ENCODE results near the gene YJEFN3. TPM values are rescaled to one million over a fixed set of nuclear protein-coding genes. Genes with fewer than 3 reads are reported as not detected.

YJEFN3 gene
- total RNA-seq, 1 experiment from 2014 or later: 16.6 TPM

DNA sequence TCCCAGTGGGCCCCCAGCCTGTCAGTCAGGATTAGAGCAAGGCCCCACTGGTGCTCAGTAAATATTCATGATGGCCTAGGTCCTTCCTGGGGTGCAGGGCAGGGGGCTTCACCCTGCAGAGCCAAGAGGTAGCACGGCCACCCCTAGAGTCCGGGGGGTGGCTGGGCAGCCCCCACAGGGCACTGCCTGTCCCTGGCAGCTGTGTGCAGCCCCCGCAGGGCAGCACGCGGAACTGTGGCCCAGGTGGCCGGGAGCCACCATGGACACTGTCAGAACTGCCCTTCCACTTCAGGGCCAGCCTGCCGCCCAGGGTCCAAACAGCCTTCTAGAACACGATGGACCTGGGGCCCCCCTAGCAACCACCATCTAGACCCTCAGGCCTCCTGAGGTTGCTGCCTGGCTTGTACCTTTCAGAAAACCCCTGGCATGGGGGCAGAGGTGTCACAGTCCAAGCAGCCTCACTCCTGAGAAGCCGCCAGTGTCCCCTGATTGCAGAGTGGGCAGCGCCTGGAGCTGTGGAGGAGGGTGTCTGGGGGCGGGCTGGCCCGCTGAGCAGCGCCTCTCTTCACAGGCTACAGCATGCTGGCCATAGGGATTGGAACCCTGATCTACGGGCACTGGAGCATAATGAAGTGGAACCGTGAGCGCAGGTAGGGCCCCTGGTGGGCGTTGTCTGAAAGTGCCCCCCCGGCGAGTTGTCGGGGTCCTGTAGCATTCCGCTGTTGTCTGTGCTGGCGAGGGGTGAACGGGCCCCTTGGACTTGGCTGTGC is 2.9 kb upstream of the YJEFN3 start:
- TF ChIP-seq, protein P1, sequence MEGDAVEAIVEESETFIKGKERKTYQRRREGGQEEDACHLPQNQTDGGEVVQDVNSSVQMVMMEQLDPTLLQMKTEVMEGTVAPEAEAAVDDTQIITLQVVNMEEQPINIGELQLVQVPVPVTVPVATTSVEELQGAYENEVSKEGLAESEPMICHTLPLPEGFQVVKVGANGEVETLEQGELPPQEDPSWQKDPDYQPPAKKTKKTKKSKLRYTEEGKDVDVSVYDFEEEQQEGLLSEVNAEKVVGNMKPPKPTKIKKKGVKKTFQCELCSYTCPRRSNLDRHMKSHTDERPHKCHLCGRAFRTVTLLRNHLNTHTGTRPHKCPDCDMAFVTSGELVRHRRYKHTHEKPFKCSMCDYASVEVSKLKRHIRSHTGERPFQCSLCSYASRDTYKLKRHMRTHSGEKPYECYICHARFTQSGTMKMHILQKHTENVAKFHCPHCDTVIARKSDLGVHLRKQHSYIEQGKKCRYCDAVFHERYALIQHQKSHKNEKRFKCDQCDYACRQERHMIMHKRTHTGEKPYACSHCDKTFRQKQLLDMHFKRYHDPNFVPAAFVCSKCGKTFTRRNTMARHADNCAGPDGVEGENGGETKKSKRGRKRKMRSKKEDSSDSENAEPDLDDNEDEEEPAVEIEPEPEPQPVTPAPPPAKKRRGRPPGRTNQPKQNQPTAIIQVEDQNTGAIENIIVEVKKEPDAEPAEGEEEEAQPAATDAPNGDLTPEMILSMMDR (conservative IDR thresholded peaks at IDR 0.05): no peak; the same call in 2 of the 3 replicates
- Histone ChIP-seq H3K27ac (ENCODE audit: insufficient read length, low read depth, low read length) (no peak overlapping the region), H2AK5ac (ENCODE audit: insufficient read length, low read length) (no peak overlapping the region), H3K4me1 (ENCODE audit: insufficient read depth, low read length) (no peaks in the 10 kb centered on the region), H4K20me1 (ENCODE audit: control insufficient read depth, insufficient read depth, insufficient read length) (peaks cover 3% of the 10 kb centered on the region), H4K91ac (ENCODE audit: insufficient read length, low read depth, low read length) (no peak overlapping the region), H3K23me2 (ENCODE audit: insufficient read length, low read depth, low read length, poor library complexity, severe bottlenecking) (no peaks in the 10 kb centered on the region), H3K4me2 (ENCODE audit: insufficient read depth, insufficient read length, low read length) (no peak overlapping the region), H2BK20ac (ENCODE audit: low read depth, low read length, poor library complexity, severe bottlenecking) (no peak overlapping the region), H3K23ac (ENCODE audit: insufficient read length, low read depth, low read length) (no peak overlapping the region), H3K79me2 (ENCODE audit: insufficient read depth, low read length) (no peaks in the 10 kb centered on the region; the same call in 1 of the 2 replicates), H3K9me3 (ENCODE audit: control insufficient read depth, low read depth, low read length) (peaks cover 5% of the 10 kb centered on the region), H3K56ac (ENCODE audit: insufficient read length, low read depth, low read length) (no peak overlapping the region), H2BK120ac (ENCODE audit: low read depth, low read length, poor library complexity, severe bottlenecking) (no peak overlapping the region), H3K14ac (ENCODE audit: insufficient read depth, low read length) (no peak overlapping the region), H4K5ac (ENCODE audit: insufficient read length, low read depth, low read length) (no peak overlapping the region), H4K8ac (replicated peaks; ENCODE audit: insufficient read length, low read depth, low read length) (no peak overlapping the region), H3K9ac (ENCODE audit: extremely low read depth, insufficient read length, low read length) (no peak overlapping the region), H3K18ac (ENCODE audit: insufficient read length, low read depth, low read length) (no peak overlapping the region), H2BK15ac (ENCODE audit: low read depth, low read length) (no peak overlapping the region), H2BK12ac (ENCODE audit: insufficient read length, low read depth, low read length) (no peak overlapping the region), H2BK5ac (ENCODE audit: insufficient read length, low read length) (no peak overlapping the region), H3K79me1 (ENCODE audit: insufficient read depth, low read depth, low read length, poor library complexity, severe bottlenecking) (peaks cover 6% of the 10 kb centered on the region), H3K27me3 (ENCODE audit: insufficient read depth, low read length) (no peaks in the 10 kb centered on the region), H3K4ac (ENCODE audit: low read depth, low read length) (no peak overlapping the region), H3T11ph (ENCODE audit: low read length) (no peak overlapping the region), H2AFZ (ENCODE audit: low read length) (no peak overlapping the region)
- peaks cover 3 to 4% of the 10 kb centered on the region in 2 experiments; a peak in 3 of 5 replicates for H3K9me3 Mint-ChIP-seq
- H3K27me3 Mint-ChIP-seq (ENCODE audit: low read depth): no peaks in the 10 kb centered on the region
- no peak for DNase-seq
- H3K36me3 Mint-ChIP-seq (ENCODE audit: insufficient read depth in 1 of 3, low read depth in 3 of 3): peaks cover 12 to 60% (median 48%) of the 10 kb centered on the region in 3 experiments; a peak in 6 of 7 replicates
- no peak overlapping the region for H3K4me3 Mint-ChIP-seq
- WGBS (ENCODE audit: extremely low coverage, insufficient read length, low lambda C conversion rate): no CpG with 5 or more reads among the region's 23 CpGs
- peaks cover 11 to 24% of the 10 kb centered on the region in 2 experiments for H3K4me1 Mint-ChIP-seq
- H3K27ac Mint-ChIP-seq: peak overlapping the region in 2 of 3 experiments; percentile 18 to 75; a peak in 2 of 7 replicates

Measured in H9 (cell line).